OCI-LY7 (cell line): ENCODE results near the gene SH2D1B.

Experiments
- EZH2phosphoT487 ChIP-seq: fragments of 200-600 bp; sonication (generic); IDR thresholded peaks from 2 replicates; pipeline ENCODE4 v1.6.1; 2018; ENCODE audit warnings: low read depth, borderline replicate concordance, mild to moderate bottlenecking, mixed run types, antibody characterized with exemption, low read length, moderate library complexity, mixed read lengths
- TF ChIP-seq, protein P1 (sequence below): fragments of 200-600 bp; sonication (generic); conservative IDR thresholded peaks from 2 replicates; pipeline ENCODE4 v1.5.1; 2014; ENCODE audit warnings: mild to moderate bottlenecking, antibody characterized with exemption, low read length, moderate library complexity, mixed read lengths

DNA sequence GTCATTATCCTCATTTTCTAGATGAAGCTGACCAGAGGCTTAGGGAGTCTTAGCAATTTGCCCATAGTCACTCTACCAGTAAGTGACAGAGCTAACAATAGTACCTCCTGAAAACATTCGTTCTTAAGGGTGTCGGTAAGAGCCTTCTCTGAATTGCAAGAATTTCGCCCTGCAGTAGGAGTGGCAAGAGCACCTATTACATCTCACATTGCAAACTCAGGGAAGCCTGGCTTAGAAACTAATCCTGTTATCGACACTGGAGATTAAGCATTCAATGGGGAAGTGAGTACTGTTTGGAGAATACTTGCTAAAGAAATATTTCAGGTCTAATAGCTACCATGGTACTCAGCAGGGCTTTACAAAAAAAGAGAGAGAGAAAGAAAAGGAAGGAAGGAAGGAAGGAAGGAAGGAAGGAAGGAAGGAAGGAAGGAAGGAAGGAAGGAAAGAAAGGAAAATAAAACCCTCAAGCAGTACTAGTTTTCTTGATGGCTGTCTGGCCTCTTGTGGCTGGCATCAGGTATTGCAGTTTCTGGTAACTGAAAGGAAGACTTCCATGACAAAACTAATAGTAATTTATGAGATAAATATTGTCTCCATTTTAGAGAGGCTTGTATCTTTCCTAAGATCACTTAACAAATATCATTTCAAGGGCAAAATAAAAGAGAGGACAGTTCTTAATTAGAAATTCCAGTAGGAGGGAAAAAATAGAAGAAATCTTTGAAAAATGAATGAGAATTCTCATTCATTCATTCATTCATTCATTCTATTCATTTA lies 20.0 kb downstream of the SH2D1B start:
- TF ChIP-seq, protein P1, sequence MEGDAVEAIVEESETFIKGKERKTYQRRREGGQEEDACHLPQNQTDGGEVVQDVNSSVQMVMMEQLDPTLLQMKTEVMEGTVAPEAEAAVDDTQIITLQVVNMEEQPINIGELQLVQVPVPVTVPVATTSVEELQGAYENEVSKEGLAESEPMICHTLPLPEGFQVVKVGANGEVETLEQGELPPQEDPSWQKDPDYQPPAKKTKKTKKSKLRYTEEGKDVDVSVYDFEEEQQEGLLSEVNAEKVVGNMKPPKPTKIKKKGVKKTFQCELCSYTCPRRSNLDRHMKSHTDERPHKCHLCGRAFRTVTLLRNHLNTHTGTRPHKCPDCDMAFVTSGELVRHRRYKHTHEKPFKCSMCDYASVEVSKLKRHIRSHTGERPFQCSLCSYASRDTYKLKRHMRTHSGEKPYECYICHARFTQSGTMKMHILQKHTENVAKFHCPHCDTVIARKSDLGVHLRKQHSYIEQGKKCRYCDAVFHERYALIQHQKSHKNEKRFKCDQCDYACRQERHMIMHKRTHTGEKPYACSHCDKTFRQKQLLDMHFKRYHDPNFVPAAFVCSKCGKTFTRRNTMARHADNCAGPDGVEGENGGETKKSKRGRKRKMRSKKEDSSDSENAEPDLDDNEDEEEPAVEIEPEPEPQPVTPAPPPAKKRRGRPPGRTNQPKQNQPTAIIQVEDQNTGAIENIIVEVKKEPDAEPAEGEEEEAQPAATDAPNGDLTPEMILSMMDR: peak; percentile 84
- TF ChIP-seq EZH2phosphoT487: no peak
